Astrocyte of the hippocampus (primary cell): Measurements from ENCODE around the gene ENTREP1.

Source experiments
- DNase-seq: peaks from one replicate; pipeline ENCODE4 v3.0.0; 2011; ENCODE audit warnings: low read depth, low spot score

The ENTREP1 gene

DNA sequence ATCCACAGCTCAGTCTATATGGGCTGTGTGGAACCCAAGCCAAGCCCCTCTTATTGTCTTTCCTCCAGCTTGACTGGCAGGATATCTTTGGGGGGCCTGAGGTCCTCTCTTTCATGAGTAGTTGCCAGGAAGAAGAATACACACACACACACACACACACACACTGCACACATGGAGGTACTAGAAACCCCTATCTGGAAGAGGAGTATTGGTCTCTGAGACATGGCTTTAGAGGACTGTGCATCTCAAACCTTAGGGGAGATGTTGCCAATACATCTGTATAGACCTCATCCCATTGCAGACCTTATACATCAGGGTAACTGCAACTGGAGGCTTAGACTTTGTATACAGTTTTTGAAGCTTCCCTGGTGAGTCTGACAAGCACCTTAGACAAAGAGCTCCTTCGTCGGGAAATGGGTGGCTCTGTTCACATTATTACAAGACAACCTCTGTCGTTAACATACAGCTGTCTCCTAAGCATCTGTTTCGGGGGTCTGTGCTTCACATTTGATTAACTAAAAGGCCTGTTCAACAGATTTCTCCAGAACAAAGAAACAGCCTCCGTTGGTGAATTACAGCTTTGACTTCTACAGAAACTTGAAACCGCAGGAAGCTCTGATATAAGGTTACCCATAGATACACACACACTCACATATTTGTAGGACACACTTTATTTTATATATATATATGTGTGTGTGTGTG lies 5.5 kb upstream of the ENTREP1 start:
- no peak for DNase-seq

GRCh38 chr9:69322256-69322655 lies 2.8 kb upstream of the ENTREP1 start:
- DNase-seq = peak; percentile 29

- no peak for DNase-seq
These were observed 1.2 kb upstream of the ENTREP1 start for GRCh38 chr9:69323861-69324260.

DNA sequence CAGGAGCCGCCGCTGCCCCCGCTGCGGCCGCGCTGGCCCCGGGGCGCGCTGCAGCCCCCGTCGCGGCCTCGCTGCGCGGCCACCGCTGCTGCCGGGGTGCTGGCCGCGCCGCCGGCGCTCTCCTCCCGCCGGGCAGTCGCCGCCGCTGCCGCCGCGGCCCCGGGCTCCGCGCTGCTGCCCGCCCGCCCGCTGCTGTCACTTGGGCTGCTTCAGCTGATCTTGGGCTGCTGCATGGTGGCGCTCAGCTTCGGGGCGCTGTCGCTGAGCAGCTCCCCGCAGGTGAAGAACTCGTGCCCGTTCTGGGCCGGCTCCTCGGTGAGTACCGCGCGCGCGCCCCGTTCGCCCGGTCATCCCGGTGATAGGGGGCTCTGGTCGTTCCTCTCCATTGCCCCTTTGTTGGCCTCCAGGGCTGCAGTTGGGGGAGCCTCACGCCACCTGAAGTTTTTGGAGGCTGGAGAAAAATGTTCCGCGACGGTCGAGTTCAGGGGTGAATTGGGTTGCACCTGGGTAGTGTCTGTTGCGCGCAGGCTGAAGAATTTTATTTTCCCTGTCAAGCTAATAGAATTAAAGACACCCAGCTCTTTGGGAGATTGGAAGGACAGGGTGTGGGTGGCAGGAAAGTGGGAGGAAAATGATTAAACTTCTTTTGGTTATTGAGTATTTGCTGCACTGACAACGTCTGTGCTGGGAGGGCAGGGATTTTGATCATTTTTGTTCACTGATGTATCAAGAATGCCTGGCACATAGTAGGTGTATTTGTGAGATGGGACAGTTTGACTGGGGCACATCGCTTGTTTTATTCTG lies 596 bp downstream of the ENTREP1 start:
- peak; percentile 48 for DNase-seq

DNA sequence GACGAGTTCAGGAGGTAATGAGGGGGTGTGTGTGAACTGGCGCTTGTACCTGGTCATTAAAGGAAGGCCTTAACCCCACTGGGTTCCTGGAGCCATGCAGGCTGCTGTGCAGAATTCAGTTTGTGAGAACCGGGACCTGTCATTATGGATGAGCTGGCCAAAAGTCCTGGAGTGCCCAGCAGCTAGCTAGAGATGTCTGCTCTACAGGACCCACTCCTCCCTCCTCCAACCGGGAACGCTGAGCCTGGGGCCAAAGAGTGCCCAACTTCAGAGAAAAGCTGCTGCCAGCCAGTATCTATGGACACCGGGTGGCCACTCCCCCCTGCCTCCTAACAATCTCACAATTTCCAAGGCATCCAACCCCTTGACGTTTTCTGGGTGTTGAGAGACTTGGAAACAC lies 1.2 kb downstream of the ENTREP1 start:
- no peak for DNase-seq

GRCh38 chr9:69330580-69330979 lies 5.6 kb downstream of the ENTREP1 start:
- no peak for DNase-seq

- no peak for DNase-seq
These were observed 6.4 kb downstream of the ENTREP1 start for GRCh38 chr9:69331444-69331843.

DNA sequence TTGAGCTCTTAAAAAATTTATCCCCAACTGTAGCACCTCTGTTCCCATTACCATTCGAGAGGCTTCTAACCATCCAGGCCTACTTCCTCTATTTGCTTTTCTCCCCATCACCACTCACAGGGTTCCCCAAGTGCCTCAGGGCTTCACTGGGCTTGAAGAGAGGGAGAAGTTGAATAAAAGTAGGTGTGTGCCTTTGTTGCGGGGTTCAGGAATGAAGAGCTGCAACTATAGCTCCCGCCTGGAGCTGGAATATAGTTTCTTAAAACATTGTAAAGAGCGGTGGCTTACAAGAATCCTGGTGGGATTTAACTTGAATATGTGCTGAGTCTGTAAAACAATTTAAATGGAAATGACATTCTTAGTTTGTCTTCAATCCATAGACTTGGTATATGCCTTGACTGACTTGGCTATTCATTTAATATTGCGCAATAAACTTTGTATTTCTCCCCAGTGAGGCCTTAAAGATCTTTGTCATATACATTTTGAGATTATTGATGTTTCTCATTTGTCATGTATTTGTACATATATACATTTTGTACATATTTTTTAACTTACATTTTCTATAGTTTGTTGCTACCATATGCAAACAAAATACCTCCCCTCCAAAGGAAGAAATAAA lies 7.2 kb downstream of the ENTREP1 start:
- no peak for DNase-seq

DNA sequence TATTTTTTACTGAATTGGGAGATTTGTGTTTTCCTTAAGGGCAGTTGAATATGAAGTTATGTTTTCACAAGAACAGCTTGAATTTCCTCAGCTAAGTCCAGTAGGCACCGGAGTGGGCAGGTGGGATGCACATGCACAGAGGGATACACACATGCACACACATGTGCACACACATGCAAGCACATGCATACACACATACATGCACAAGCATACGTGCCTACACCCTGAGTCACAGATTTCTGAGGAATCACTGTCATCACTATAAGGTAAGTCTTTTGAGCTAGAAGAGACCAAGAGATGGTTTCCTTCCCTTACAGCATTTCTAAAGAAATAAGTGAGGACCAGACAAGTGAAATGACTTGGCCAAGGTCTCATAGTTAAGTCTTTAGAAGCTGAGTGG lies 8.7 kb downstream of the ENTREP1 start:
- no peak for DNase-seq

GRCh38 chr9:69334317-69334716 lies 9.3 kb downstream of the ENTREP1 start:
- no peak for DNase-seq

GRCh38 chr9:69339620-69340019 lies 14.6 kb downstream of the ENTREP1 start:
- no peak for DNase-seq

DNA sequence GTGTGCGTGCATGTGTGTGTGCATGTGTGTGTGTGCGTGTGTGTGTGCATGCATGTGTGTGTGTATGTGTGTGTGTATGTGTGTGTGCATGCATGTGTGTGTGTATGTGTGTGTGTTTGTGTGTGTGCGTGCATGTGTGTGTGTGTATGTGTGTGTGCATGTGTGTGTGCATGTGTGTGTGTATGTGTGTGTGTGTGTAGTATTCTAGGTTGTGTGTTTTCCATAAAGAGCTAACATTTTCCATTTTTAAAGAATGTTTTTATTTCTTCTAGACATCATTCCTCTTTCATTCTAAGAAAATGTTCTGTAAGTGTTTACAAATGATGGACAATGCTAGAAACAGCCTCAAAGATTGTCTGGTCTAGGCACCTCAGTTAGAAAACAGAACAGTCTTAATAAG lies 15.6 kb downstream of the ENTREP1 start:
- DNase-seq = no peak

DNA sequence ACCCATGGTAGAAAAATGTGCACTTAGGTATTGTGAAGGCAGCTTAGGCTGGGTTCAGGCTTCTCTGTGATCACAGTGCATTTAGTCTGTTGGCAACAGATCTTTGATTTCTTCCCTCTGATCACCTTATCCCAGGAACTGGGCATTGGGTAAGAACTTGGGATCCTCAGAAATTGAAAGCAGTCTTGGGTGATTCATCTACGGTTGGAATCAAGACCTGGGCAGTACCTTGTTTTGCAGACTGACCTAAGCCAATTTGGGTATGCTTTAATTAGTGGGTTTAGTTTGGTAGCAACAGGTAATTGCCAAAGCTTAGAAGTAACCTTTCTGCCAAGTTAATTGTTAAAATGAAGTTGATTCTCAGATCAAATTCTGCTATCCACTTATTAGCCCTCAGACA lies 17.8 kb downstream of the ENTREP1 start:
- DNase-seq = no peak

GRCh38 chr9:69344459-69344858 lies 19.4 kb downstream of the ENTREP1 start:
- DNase-seq = no peak

GRCh38 chr9:69346596-69347390 lies 21.8 kb downstream of the ENTREP1 start:
- no peak for DNase-seq

- no peak for DNase-seq
These were observed 22.6 kb downstream of the ENTREP1 start for GRCh38 chr9:69347607-69348006.

DNA sequence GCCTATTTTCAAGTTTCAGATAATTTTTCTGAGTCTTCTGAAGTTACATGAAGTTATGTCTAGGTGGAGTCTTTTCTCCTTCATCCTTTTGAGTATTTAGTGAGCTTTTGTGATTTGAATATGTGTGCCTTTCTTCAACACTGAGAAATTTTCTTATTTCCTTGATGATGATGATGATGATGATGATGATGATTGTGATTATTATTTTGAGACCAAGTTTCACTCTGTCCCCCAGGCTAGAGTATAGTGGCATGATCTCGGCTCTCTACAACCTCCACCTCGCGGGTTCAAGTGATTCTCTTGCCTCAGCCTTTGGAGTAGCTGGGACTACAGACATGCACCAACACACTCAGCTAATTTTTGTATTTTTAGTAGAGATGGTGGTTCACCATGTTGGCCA lies 26.2 kb downstream of the ENTREP1 start:
- DNase-seq = no peak

DNA sequence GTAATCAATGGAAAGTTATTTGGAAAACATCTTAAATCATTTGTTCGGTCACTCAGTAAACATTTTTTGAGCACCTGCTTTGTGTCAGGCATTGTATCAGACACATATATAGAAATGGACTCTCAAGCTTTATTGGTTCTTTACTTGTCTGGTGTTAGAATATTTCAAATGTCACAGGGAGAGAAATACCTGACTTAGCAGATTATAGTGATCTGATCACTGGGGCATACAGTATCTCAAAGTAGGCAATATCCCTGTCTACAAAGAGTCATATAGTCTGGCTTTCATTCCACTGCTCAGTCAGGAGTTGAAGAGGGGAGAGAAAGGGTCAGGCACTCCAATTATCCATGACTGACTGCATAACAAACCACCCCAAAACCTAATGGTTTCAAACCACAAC lies 30.2 kb downstream of the ENTREP1 start:
- no peak for DNase-seq

- no peak for DNase-seq
These were observed 32.2 kb downstream of the ENTREP1 start for GRCh38 chr9:69357030-69357775.

DNA sequence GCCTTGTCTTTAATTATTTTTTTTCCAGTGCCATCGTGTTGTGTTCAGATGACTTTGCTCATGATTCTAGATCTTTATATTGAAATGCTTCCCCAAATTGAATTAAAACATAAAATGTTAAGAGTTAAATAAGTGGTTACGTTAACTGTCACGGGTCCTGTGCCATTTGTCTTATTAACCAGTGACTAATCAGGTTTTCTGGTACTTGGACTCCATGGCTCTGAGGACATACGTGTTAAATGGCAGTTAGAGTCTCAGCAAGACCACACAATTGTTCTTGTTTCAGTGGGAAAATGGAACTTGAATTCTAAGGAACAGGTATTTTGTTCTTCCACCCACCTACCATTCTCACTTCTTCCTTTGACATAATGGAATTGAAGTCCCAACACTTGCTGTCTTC lies 32.8 kb downstream of the ENTREP1 start:
- no peak for DNase-seq

DNA sequence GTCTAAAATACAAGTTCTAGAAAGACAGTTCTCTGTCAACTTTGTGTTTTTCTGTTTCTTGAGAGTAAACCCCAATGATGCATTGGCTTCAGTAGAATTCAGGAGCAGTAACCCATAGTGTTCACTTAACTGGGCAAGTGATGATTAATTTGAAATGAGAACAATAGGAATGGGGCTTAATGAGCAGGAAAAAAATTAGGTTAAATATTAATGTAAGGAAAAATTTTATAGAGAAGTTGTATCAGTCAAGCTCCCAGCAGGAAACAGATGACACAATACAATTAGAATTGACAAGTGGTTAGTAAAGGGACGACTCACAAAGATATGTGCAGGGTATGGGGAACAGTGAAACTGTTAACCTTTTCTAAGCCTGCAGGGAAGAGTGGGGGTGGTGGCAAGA lies 38.2 kb downstream of the ENTREP1 start:
- no peak for DNase-seq
